Activated T-cell treated with anti-CD3 and anti-CD28 coated beads, Interleukin-2, amount 50 U/mL, for 24 hours (primary cell): ENCODE data around the gene UBAC2.
"Not testable (repeated sequence)": the region's sequence is repeated elsewhere in the genome, so short reads cannot be mapped to it uniquely, and the experiment has no call there.

Source experiments
- DNase-seq: peaks from one replicate; pipeline ENCODE4 v3.0.0-alpha.2; 2020
- H3K27ac Mint-ChIP-seq: 2 replicates; pipeline ENCODE4 v1.8.0; 2020; ENCODE audit warnings: mild to moderate bottlenecking, mixed read lengths
- H3K27me3 Mint-ChIP-seq: 2 replicates; pipeline ENCODE4 v1.8.0; 2020; ENCODE audit warnings: mixed read lengths
- H3K36me3 Mint-ChIP-seq: 2 replicates; pipeline ENCODE4 v1.8.0; 2020; ENCODE audit warnings: low read depth, mixed read lengths
- H3K4me1 Mint-ChIP-seq: 2 replicates; pipeline ENCODE4 v1.8.0; 2020; ENCODE audit warnings: low read depth, mixed read lengths
- H3K4me3 Mint-ChIP-seq: 2 replicates; pipeline ENCODE4 v1.8.0; 2020; ENCODE audit warnings: mild to moderate bottlenecking, moderate library complexity, mixed read lengths
- H3K9me3 Mint-ChIP-seq: 2 replicates; pipeline ENCODE4 v1.8.0; 2020; ENCODE audit warnings: mixed read lengths

UBAC2 gene

DNA sequence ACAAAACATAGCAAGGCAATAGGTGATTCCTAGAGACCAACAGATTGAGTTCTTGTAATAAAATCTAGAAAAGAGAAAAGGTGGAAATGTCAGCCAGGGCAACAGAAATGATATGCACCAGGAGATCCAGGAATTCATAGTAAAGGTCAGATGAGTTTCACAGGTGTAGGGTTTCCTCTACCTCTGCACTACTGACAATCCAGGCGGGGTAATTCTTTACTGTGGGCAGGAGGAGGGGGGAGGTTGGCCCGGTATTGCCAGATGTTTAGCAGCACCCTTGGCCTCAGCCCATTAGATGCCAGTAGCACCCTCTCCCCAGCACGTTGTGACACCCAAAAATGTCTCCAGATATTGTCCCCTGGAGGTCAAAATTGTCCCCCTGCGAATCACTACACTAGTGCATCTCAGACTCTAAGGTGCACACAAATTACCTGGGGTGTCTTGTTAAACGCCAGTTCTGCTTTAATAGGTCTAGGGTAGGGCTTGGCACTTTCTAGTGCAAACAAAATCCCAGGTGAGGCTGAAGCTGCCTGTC, 3.5 kb upstream of the UBAC2 start:
- Mint-ChIP-seq H3K9me3 (no peaks in the 10 kb centered on the region), H3K27ac (peak overlapping the region; percentile 70), H3K4me1 (peaks cover 40% of the 10 kb centered on the region), H3K4me3 (no peak overlapping the region), H3K27me3 (no peaks in the 10 kb centered on the region), H3K36me3 (peaks cover 25% of the 10 kb centered on the region)
- DNase-seq = no peak

DNA sequence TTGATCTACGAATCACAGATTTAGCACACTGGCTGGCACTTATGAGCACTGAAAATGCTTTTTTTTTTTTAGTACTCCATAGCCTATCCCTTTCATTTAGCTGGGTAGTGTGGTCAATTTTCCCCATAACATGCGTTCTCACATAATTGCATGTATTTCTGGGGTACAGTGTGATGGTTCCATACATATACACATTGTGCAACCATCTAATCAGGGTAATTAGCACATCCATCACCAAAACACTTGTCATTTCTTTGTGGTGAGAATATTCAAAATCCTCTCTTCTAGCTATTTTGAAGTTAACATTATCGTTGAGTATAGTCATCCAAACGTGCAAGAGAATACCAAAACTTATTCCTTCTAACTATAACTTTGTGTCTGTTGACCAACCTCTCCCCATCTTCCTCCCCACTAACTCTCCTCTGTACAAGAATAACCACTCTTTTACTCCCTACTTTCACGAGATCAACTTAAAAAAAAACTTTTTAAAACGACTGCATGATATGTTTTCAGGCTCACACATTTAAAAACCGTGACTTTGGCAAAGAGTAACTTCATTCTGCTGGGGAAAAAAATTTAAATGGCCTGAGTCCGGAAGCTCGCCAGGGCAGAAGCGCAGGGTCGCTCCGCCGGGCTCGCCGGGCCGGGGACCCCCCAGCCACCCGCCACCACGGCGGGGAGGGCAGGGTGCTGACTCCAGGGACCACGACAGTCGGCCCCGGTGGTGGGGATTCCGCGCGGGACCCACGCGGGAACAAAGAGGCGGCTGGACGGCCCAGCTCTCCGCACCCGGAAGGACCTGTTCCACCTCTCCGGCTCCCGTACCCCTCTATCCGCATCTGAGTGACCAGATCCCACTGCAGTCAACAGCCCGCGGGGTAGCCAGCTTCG, 868 bp upstream of the UBAC2 start:
- H3K4me1 Mint-ChIP-seq = peaks cover 63% of the 10 kb centered on the region
- peak overlapping the region; percentile 97 for H3K27ac Mint-ChIP-seq
- H3K9me3 Mint-ChIP-seq = no peaks in the 10 kb centered on the region
- DNase-seq = no peak
- peaks cover 41% of the 10 kb centered on the region for H3K36me3 Mint-ChIP-seq
- H3K27me3 Mint-ChIP-seq = no peaks in the 10 kb centered on the region
- H3K4me3 Mint-ChIP-seq = peak overlapping the region; percentile 96

- Mint-ChIP-seq H3K4me3 (peak overlapping the region; percentile 65), H3K4me1 (peaks cover 77% of the 10 kb centered on the region)
- peak; percentile 39 for DNase-seq
Observed at GRCh38 chr13:99203601-99204579, 3.2 kb downstream of the UBAC2 start.

GRCh38 chr13:99205621-99206220, 5.1 kb downstream of the UBAC2 start:
- H3K9me3 Mint-ChIP-seq = no peaks in the 10 kb centered on the region
- peaks cover 80% of the 10 kb centered on the region for H3K4me1 Mint-ChIP-seq
- H3K27ac Mint-ChIP-seq = peak overlapping the region; percentile 93
- H3K4me3 Mint-ChIP-seq = peak overlapping the region; percentile 65
- peaks cover 76% of the 10 kb centered on the region for H3K36me3 Mint-ChIP-seq
- DNase-seq = peak; percentile 32
- no peaks in the 10 kb centered on the region for H3K27me3 Mint-ChIP-seq

More at GRCh38 chr13:99203601-99204579, 3.2 kb downstream of the UBAC2 start:
- H3K9me3 Mint-ChIP-seq = no peaks in the 10 kb centered on the region
- H3K27me3 Mint-ChIP-seq = no peaks in the 10 kb centered on the region
- peak overlapping the region; percentile 93 for H3K27ac Mint-ChIP-seq
- peaks cover 71% of the 10 kb centered on the region for H3K36me3 Mint-ChIP-seq

- no peaks in the 10 kb centered on the region for H3K9me3 Mint-ChIP-seq
- no peaks in the 10 kb centered on the region for H3K27me3 Mint-ChIP-seq
- no peak for DNase-seq
- no peak overlapping the region for H3K4me3 Mint-ChIP-seq
- peak overlapping the region; percentile 93 for H3K27ac Mint-ChIP-seq
- peaks cover 79% of the 10 kb centered on the region for H3K36me3 Mint-ChIP-seq
- H3K4me1 Mint-ChIP-seq = peaks cover 85% of the 10 kb centered on the region
Observed at GRCh38 chr13:99206226-99206625, 5.6 kb downstream of the UBAC2 start.

DNA sequence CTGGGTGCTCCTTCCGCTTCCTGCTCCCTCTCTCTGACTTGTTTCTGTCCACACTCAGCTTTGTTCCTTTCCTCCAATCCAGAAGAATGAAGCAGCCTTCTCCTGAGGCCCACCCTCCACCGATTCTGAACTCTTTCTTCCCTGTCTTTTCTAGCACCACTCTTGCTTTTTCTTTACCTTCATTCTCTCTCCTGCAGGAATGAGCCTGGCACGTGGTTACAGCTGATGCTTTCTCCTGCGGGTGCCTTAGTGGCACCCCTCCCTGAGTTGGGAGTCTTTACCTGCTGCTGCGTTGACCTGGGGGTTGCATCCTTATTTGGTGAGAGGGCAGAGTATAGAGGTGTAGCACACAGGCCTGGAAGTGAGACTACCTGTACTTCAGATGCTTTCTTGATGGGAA, 6.2 kb downstream of the UBAC2 start:
- Mint-ChIP-seq H3K27ac (peak overlapping the region; percentile 34), H3K9me3 (no peaks in the 10 kb centered on the region), H3K27me3 (no peaks in the 10 kb centered on the region), H3K36me3 (peaks cover 79% of the 10 kb centered on the region), H3K4me1 (peaks cover 89% of the 10 kb centered on the region), H3K4me3 (no peak overlapping the region)
- DNase-seq = no peak

DNA sequence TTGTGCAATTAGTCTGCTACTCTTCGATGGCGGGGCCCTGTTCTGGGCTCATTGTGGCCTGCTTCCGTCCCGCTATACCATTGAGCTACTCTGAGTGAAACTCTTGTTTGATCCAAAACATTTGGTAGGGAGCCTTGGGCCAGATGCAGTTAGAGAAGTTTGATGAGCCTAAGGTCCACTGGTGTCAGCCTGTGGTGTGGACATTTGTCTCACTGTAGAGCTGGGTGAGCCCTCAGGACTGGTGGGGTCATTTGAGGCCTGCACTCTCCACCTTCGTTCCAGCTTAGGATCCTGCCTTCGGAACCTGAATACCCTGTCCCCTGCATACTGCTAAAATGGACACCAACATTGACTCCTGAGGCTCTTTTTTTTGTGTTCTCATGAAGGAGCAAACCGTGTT, 6.9 kb downstream of the UBAC2 start:
- no peaks in the 10 kb centered on the region for H3K27me3 Mint-ChIP-seq
- peaks cover 78% of the 10 kb centered on the region for H3K36me3 Mint-ChIP-seq
- H3K9me3 Mint-ChIP-seq = no peaks in the 10 kb centered on the region
- H3K4me3 Mint-ChIP-seq = no peak overlapping the region
- peaks cover 89% of the 10 kb centered on the region for H3K4me1 Mint-ChIP-seq
- DNase-seq = no peak
- H3K27ac Mint-ChIP-seq = no peak overlapping the region

DNA sequence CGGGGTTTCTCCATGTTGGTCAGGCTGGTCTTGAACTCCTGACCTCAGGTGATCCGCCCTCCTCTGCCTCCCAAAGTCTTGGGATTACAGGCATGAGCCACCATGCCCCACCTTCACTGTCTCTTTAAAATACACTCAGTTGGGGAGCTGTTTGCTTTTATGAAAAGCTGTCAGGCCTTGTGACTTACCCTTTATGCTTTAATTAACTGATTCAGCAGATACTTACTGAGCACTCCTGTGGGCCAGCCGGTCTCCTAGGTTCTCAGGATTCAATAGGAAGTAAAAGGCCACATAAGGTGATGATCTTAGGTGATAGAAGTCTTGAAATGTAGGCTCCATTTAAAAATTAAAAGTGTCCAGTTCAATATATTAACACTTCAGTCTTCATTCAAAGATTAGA, 7.5 kb downstream of the UBAC2 start:
- DNase-seq = no peak
- H3K9me3 Mint-ChIP-seq = no peaks in the 10 kb centered on the region
- H3K4me1 Mint-ChIP-seq = peaks cover 88% of the 10 kb centered on the region
- H3K27ac Mint-ChIP-seq = no peak overlapping the region
- no peaks in the 10 kb centered on the region for H3K27me3 Mint-ChIP-seq
- H3K36me3 Mint-ChIP-seq = peaks cover 78% of the 10 kb centered on the region
- H3K4me3 Mint-ChIP-seq = no peak overlapping the region

DNA sequence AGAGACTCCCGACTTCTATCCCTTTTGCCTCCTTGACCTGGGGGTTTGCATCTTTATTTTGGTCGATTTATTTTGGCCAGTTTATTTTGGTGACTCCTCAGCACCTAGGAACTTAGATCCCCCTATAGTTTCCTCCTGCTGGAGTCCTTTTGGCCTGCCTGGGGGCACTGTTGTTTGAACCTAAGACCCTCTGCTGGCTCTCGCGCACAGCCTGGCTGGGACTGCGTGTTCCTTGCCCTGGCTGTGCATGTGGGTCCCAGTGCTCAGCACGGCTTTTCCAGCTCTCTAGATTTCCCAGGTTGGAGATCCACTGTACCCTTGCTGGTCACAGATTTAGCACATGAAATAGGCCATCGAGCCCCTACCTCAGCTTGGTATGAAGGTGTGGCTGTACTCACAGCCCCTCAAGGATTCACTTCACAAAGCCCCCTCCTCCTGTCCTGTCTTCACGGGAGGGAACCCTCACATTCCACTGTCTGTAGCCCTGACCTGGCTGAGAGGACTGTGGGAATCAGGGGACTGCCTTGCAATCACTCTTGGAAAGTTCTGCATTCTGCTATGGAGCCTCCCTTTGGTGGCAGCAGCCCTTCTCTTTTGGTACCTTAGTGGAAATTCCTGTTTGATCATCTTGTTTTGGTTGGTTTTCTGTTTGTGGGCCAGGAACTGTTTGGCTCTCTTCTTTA, 8.3 kb downstream of the UBAC2 start:
- Mint-ChIP-seq H3K27me3 (no peaks in the 10 kb centered on the region), H3K27ac (peak overlapping the region; percentile 70), H3K4me3 (no peak overlapping the region), H3K4me1 (peaks cover 87% of the 10 kb centered on the region), H3K9me3 (no peaks in the 10 kb centered on the region), H3K36me3 (peaks cover 77% of the 10 kb centered on the region)
- no peak for DNase-seq

DNA sequence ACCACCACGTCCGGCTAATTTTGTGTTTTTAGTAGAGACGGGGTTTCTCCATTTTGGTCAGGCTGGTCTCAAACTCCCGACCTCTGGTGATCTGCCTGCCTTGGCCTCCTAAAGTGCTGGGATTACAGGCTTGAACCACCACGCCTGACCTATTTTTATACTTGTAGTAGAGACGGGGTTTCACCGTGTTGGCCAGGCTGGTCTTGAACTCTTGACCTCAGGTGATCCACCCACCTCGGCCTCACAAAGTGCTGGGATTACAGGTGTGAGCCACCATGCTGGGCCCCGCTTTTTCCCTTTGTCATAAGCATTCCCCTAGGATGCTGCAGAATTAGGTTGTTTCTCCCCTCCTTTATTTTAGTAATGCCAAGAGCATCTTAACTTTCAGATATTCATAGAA, 10.0 kb downstream of the UBAC2 start:
- H3K4me3 Mint-ChIP-seq, DNase-seq, H3K9me3 Mint-ChIP-seq, H3K27ac Mint-ChIP-seq, H3K27me3 Mint-ChIP-seq: not testable (repeated sequence)
- Mint-ChIP-seq H3K36me3 (peaks cover 73% of the 10 kb centered on the region), H3K4me1 (peaks cover 87% of the 10 kb centered on the region)

GRCh38 chr13:99211421-99212035, 10.9 kb downstream of the UBAC2 start:
- no peaks in the 10 kb centered on the region for H3K9me3 Mint-ChIP-seq
- H3K36me3 Mint-ChIP-seq = peaks cover 70% of the 10 kb centered on the region

GRCh38 chr13:99214232-99214631, 13.6 kb downstream of the UBAC2 start:
- peak overlapping the region; percentile 95 for H3K27ac Mint-ChIP-seq
- DNase-seq = peak; percentile 60
- no peaks in the 10 kb centered on the region for H3K27me3 Mint-ChIP-seq
- H3K36me3 Mint-ChIP-seq = peaks cover 62% of the 10 kb centered on the region
- peaks cover 87% of the 10 kb centered on the region for H3K4me1 Mint-ChIP-seq
- peak overlapping the region; percentile 82 for H3K4me3 Mint-ChIP-seq
- no peaks in the 10 kb centered on the region for H3K9me3 Mint-ChIP-seq

More at GRCh38 chr13:99211421-99212035, 10.9 kb downstream of the UBAC2 start:
- H3K27ac Mint-ChIP-seq = peak overlapping the region; percentile 58
- peaks cover 86% of the 10 kb centered on the region for H3K4me1 Mint-ChIP-seq
- H3K27me3 Mint-ChIP-seq = no peaks in the 10 kb centered on the region
- DNase-seq = peak; percentile 18
- no peak overlapping the region for H3K4me3 Mint-ChIP-seq

DNA sequence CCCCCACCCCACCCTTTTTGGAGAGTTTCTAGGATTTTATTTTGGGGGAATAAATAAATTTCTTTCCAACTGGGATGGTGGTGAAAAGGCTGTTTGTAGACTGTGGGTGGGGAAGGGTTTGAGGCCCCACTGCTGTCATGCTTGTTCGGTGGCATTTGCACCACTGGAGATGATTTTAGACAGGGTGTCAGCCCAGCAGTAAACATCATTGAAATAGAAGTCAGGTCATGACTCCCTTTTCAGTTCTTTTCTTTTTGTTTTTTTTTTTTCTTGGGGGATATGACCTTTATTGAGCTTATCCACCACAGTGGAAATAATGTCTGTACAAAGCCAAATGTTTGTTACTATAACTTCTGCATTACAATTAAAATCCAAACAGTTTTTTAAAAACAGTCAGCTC, 14.1 kb downstream of the UBAC2 start:
- Mint-ChIP-seq H3K9me3 (no peaks in the 10 kb centered on the region), H3K27me3 (no peaks in the 10 kb centered on the region), H3K27ac (peak overlapping the region; percentile 95), H3K4me3 (peak overlapping the region; percentile 82), H3K36me3 (peaks cover 60% of the 10 kb centered on the region), H3K4me1 (peaks cover 87% of the 10 kb centered on the region)
- DNase-seq = no peak
